Stimulated activated CD8-positive, alpha-beta memory T cell treated with anti-CD3 and anti-CD28 coated beads, Interleukin-15, amount 100 ng/mL, for 1 hour (primary cell): ENCODE data around the gene INTS11.

Experiments
- DNase-seq: peaks from one replicate; pipeline ENCODE4 v3.0.0-alpha.2; 2020; ENCODE audit warnings: low read depth

INTS11 gene

DNA sequence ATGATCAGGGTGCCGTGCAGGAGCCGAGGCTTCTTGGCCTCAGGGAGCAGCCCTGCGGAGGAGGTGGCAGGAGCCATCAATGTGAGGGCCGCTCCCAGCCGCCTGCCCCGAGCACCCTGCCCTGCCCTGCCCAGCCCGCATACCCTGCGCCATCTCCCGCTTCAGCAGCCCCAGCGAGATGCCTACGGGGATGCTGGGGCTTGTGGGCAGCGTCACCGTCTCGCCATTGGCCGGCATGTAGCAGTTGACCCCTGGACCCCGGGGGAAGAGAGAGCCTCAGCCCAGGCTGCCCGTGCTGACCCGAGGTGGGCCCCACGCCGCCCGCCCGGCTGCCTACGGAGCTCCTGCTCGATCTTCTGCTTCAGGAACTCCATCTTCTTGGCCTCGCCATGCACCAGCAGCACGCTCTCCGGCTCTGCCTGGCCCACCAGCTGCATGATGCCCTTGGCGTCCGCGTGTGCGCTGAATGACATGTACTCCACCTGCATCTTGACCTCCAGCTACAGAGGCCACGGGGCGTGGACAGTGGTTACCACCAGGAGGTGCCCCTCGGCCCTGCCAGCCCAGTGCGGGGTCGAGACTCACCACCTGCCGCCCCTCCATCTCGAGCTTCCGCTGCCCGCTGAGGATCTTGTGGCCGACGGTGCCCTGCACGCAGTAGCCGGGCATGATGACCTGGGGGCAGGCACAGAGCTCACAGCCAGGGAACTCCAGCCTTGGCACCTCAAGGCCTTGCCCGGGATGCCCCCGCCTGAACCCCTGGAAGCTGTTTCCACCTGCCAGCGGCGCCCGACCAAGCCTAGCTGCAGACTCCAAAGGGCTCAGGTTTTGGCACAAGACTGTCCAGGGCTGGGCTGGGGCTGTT, 11.8 kb downstream of the INTS11 start:
- no peak for DNase-seq

DNA sequence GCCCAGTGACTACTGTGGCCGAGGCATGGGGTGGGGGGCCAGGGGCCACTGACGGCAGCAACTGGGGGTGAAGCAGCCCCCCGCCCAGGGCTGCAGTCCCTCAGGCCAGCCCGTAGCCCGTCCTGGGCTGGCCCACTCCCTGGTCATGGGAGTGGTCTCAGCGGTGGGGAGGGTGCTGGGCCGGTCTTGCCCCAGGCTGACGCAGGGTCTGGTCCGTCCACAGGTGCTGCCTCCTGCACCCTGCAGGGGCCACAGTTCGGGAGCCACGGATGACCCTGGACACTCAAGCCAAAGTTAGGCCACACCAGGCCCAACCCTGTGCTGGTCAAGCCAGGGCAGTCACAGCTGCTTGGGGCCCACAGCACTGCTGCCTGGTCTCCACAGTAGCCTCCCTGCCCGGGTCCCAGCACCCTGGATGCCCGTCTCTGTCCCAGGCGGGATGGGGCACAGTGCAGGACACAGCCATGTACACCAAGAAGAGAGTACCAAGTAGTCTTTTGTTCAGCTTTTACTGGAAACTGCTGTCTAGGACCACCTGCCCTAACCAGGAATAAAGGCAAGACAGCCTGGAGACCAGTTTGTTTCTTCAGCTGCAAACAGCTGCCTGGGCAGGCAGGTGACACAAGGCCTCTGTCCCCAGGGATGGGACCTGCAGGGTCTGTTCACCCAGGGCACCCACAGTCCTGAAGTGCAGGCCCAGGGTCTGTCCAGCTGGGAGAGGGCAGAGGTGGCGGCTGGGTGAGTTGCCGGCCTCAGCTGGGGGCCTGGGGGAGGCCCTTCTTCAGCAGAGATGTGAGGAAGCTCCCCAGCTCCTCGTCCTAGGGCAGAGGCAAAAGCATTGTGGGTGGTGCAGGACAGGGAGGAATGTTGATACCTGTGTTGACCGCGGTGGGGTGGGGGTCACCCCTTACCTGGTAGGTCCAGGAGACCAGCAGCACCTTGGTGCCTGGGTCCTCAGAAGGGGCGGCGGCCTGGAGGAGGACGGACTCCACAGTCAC, 13.1 kb downstream of the INTS11 start:
- no peak for DNase-seq

DNA sequence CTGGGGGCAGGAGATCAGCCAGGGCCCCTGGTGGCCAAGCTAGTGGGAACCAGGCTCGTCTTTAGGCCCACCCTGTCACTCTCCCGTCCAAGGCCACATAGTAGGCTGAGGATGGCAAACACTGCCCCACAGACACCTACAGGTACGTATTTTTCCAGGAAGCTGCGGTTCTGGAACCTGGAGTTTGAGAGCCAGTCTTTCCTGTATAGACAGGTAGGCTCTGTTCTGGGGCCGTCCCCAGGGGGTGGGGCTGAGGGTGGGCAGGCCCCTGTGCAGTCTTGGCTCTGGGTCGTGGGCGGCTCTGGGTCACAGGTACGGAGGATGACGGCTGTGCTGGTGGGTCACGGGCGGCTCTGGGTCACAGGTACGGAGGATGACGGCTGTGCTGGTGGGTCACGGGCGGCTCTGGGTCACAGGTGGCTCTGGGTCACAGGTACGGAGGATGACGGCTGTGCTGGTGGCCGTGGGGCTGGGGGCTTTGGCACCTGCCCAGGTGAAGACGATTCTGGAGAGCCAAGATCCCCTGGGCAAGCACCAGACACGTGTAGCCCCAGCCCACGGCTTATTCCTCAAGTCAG, 13.9 kb downstream of the INTS11 start:
- no peak for DNase-seq

DNA sequence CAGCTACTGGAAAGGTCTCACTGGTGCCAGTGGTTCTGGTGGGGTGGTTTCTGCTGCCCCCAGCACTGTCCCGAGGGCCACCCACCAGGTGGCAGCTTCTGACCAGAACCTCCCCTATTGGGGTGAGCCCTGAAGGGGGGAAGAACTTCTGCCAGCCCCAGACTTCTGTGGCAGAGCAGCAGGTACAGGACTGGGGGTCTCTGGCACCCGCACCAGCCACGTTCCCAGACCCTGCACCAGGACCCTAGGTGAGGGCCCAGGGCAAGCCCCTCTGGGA, 14.4 kb downstream of the INTS11 start:
- no peak for DNase-seq

DNA sequence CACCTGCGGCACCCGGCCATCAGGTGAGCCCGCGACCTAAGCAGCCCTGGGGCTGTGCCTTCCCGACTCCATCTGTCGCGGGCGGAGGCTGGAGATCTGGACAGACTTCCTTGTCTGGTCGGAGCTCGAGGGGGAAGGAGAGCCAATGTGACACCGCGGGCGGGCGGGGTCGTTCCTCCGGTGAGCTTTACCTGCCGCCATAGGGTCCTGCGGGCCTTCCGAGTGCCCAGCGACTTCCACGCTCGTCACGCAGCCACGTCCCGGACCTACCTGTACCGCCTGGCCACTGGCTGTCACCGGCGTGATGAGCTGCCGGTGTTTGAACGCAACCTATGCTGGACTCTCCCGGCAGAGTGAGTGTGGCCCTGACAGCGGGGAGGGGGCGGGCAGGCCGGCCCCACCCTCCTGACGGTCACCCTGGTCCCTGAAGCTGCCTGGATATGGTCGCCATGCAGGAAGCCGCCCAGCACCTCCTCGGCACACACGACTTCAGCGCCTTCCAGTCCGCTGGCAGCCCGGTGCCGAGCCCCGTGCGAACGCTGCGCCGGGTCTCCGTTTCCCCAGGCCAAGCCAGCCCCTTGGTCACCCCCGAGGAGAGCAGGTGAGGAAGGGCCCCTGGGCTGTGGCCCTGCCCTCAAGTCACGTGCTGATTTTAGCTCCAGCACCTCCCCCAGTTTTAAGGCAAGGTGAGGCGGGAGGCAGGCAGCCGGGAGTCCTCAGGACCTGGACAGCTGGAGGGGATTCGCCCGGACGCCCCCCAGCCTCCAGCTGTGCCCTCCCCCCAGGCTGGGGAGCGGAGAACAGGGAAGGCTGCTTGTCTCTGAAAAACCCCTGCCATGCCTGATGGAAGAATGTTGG, 15.0 kb downstream of the INTS11 start:
- DNase-seq, result no peak

DNA sequence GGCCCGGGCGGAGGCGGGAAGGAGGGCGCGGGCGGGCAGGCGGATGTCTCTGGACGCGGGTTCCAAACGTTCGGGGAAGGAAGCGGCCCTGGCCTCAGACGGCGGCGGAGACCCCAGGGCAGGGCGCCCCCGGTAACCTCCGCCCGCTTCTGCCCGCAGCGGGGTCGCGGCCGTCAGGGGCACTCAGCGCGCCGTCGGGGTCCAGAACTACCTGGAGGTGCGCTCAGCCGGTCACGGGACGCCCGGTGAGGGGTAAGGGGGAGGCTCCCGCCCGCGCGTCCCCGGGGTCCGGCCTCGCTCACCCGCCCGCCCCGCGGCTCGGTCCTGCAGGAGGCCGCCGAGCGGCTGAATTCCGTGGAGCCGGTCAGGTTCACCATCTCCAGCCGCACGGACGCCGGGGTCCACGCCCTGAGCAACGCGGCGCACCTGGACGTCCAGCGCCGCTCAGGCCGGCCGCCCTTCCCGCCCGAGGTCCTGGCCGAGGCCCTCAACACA, 15.7 kb downstream of the INTS11 start:
- DNase-seq, result no peak

DNA sequence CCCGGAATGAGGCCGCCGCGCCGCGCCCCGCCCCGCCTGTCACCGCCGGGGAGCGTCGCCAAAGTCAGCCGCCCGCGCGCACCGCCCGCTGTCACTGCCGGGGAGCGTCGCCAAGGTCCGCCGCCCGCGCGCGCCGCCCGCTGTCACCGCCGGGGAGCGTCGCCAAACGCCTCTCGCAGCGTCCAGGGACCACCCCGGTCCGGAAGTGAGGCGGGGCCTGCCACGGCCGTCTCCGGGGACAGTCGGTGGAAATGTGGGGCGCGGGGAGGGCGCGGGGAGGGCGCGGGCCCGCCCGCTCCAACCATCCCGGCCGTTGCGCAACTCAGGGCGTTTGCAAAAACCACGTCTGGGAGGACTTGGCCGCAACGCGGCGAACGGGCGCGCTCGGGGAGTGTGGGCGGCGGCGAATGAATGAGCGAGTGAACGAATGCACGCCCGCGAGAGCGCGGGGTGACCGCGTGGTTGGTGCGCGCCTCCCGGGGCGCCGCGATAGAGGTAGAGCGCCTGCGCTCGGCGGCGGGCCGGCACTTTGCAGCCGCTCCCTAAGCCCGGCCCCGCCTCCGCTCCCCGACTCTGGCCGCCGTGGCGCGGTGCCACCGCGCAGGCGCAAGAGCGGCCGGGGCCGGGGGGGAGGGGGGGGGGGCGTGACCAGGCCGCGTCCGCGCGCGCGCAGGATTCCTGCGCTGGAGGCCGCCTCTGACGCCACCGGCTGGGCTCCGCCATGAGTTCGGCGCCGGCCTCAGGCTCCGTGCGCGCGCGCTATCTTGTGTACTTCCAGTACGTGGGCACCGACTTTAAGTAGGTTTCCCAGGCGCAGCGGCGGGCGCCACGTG, 16.3 kb downstream of the INTS11 start, which contains the start of the genes ACAP3 and PUSL1:
Gene ACAP3, minus strand, starts transcription at position 8 of the 833 bp plus-strand sequence. CDS start 115 bp downstream, outside the sequence.
Gene PUSL1, plus strand, starts transcription at position 675 of the 833 bp plus-strand sequence. Its CDS starts 47 bp downstream, at position 722.
- peak; percentile 62 for DNase-seq

DNA sequence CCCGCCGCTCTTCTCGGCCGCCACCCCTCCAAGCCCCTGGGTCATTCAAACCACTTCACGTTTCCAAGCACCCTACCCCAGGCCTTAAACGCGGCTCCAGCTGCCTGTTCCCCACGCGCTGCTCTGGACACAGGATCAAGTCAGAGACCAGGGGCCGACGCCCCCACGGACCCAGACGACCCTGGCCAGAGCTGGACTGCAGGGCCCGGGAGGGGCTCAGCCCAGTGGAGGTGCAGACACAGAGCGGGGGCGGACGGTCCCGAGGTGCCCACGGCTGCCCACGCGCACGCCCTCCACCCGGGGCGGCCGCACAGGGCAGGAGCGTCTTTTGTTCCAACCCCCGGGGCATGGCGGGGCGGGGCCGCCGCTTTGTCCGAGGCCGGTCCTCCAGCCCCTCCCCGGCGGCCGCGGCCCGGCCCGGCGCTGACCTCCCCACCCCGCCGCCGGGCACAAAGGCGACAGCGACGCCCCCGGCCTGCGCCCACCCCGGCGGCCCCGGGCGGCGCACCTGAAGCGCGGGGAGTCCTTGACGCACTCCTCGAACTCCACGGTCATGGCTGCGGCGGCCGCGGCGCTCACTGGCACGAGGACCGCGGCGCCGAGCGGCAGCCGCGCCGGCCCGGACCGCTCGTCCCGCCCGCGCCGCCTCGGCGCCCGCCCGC, 17.1 kb downstream of the INTS11 start:
- no peak for DNase-seq

DNA sequence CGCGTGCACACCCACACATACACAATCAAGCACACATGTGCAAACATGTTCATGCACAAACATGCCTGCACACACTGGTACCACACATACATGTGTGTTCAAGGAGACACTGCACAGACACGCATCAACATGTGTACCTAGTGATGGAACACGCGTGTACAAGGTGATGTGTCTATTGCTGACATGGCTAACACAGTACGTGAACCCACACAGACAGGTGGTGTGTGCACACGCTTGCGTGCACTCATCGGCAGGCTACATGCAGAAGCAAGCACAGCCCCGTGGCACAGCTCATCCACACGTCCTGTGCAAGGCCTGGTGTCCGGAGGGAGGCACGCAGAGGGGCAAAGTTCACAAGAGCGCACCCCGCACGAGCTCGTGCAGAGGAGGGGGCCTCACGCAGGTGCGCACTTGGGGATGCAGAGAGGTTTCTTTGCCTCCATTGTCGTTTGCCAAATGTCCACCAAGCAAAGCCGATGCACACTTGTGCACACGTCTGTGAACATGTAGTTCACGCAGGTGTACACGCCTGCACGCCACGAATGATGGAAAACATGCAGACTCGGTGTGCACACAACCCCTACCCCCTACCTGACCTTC, 17.7 kb downstream of the INTS11 start:
- DNase-seq, result no peak

DNA sequence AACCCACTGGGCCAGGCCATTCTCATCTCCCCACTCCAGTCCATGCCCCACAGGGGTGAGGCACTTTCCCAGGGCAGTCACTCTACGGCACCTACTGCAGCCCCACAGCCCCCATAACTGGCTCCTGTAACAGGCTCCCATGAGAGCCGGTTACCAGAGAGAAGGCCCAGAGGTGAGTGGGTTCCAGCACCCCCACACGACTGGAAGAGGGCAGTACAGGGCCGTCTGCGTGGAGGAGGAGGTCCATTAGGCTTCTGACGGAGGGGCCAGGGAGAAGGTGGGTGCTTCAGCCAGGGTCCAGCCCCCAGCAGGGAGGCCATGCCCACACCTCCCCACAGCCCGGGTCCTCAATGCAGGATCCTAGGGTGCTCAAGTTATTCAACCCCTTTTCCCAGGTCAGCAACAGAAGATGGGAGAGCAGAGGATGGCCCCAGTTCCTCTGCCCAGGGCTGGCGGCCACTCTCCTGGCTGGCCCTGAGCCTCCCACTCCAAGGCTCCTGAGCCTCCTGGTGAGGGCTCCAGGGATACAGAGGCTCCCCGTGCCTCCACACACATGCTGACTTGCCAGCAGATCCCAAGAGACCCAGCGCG, 18.3 kb downstream of the INTS11 start:
- no peak for DNase-seq

DNA sequence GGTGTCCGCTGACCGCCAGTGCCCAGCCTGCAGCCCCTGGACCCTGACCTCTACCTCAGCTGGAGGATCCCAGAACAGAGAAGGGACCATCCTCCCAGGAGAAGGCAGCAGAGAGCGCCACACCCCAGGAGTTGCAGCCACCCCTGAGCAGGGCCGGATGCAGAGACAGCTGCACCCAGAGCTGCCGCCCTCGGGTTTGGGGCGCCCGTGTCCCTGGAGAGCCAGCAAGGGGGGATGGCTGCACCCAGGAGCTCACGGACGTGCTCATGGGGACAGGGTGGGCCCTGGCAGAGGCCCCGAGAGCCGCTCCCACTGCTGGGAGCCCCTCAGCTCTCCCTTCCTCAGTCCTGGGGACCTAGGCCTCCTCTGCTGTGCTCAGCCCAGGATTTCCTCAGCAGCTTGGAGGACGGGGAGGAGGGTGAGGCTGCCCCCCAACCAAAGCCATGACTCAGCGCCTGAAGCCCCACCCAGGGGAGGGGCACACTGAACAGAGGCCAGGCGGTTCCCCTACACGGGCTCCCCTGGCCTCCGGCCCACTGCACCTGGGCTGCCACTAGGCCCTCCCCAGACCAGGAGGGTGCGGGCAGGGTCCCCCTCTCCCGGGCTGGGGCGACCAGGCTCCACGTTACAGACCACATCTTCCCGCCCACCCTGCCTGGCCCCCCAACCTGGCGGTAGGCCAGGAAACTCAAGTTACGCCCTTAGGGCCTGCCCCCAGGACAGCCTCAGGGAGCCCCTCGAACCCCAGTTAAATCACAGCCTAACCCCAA, 19.0 kb downstream of the INTS11 start:
- DNase-seq, result peak; percentile 59

DNA sequence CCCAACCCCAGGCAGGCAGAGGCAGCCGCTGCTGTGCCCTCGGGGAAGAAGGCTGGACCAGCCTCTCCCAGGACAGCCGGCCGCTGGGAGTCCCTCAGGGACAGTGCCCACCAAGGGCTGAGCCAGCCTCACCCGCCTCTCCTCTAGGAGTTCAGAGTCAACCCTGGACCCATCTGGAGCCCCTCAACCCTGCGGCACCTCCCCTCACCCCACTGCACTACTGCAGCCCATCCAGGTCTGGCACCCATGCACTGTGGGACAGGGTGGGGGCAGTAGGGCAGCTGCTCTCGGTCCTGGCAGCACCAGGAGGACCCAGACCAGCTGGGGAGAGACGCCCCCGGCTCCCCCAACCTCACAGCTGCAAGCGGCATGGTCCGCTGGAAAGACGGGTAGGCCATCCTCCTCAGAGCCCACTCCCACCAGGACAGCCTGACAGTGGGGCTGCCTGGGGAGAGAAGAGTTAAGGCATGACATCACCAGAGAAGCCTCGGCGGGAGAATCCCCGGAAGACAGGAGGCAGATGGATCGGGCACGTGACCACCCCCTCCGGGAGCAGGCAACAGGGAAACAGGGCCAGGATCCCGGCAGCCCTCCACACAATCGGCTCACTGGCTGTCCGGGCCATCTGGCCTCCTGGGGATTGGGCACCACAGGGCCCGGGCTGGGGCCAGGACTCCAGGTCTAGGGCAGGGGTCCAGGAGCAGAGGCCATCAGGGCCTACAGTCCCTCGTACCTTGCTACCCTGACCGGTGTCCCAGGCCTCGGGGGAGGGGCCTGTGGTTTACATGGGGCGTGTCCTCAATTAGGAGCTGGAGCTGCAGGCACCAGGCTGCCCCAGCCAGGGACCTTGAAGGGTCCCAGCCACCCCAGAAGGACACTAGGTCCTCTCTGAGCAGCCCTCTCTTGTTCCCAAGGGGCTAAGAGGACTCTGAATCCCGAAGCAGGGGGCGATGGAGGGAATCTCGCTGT, 19.8 kb downstream of the INTS11 start:
- DNase-seq, result no peak

DNA sequence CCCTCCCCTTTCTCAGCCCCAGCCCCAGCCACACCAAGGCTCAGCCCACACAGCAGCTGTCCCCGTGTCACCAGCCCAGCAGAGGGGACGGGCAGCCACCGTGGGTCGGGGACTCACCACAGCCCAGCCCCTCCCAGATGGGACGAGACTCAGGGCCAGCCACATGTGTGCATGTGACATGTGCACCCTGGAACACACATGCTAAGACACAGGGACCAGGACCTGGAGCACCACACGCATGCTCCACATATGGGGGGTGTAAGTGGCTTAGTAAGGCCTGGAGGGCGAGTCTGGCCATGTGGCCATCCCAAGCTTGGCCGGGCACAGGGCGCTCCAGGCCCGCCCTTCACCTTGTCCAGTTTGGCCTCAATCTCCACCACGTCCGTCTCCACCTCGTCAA, 20.7 kb downstream of the INTS11 start:
- no peak for DNase-seq

DNA sequence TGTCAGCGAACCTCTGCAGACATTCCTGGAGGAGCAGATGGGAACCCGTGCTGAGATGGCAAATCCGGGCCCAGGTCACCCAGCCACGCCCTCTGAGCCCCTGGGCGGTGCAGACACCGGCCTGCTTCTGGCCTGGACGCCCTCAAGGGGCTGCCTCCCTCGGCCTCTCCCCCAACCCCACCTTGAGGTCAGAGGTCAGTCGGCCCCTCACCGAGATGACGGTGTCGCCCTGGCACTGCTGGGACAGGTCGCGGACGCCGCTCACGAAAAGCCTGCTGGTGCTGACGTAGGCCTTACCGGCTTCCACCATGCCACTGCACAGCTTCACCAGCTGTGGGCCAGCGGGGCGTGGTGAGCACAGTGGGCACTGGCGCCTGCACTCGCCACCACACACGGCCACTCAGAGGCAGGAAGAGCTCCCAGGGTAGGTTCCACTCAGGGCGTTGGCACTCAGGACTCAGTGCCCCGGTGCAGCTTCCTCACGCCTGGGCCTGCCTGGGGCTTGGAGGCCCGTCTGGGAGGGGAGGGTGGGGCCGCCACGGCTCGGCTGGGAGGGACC, 21.4 kb downstream of the INTS11 start:
- no peak for DNase-seq

DNA sequence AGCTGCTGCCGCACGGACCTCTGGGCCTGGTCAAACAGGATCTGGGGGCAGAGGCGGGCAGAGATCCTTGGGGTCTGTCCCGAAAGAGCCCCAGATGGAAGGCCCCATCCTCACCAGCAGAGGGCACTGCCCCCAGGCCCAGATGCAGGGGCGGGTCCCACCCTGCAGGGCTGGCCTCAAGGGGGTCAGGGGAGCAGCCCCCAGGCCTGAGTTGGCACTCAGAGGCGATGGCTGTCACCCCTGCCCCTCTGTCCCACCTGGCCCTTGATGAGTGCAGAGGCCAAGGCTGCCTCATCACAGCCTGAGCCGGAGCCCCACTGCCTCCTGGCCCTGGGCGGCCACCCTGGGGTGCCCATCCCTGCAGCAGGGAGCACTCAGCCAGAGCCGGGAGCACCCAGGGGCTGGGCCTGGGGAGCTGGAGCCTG, 22.4 kb downstream of the INTS11 start:
- DNase-seq, result no peak

DNA sequence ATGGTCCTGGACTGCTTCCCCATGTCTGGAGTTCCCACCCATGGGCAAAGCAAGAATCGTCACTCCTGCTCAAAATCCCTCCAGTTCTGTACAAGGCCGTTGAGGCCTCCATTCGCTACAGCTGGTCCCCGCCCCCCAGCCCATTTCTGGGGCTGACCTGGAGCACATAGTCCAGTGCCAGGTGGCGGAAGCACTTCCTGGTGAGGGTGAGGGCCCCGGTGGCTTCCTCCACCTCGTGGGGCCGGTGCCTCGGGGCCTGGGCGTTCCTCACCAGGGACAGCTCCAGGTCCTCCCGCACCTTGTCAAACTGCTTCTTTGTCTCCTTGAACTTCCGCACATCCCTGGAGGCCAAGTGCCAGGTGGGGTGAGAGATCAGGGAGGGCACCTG, 24.1 kb downstream of the INTS11 start:
- no peak for DNase-seq
